ENCODE data around the gene JHY. TPM values are rescaled to one million over a fixed set of nuclear protein-coding genes. Genes with fewer than 3 reads are reported as not detected.

Gene JHY
- total and polyA plus RNA-seq, 8 donors = 0.45 to 13.4 (median 1.4) TPM; not detected in 1

DNA sequence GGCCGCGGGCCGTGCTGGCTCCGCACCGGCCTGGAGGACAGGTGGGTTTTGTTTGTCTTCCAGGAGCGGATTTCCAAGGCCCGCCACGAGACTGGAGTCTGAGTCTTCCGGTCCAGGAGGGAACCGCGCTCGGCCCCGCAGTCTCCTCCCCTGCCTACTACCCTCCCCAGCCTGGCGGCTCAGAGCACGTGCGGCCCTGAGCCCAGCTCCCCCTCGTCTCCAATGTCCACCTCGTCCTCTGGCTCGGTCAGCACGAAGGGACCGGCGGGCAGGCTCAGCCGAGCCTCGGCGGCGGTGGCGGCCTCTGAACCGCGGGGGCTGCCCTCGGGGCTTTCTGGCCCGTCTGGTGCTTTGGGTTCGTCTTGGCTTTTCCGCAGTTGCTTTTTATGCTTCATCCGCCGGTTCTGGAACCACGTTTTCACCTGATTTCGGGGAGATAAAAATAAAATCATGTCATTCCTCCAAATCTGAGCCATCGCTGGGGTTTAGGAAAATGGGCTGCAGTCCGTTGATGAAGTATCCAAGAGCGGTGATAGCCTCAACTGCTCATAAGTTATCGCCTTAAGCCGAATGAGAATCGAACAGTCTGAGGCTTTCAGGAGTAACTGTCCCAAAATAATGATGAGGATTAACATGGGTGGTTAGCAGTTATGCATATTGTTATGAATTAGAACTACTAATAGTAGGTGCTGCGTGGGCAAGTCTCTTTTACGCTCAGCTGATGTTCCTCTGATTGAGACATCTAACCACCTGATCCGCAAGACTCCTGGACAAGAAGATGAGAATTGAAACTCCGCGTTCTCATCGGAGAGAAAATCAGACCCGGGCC lies 95.1 kb downstream of the JHY start:
- no peaks in the 10 kb centered on the region for H3K36me3 ChIP-seq
- H3K9me3 ChIP-seq = peaks cover 0 to 6% (median 0%) of the 10 kb centered on the region in 4 donors
- peak overlapping the region in 2 of 4 donors; percentile 15 to 31 for H3K4me3 ChIP-seq
- TF ChIP-seq EP300 (IDR thresholded peaks at IDR 0.05) (no peak), POLR2A (IDR thresholded peaks at IDR 0.05) (no peak), POLR2AphosphoS5 (IDR thresholded peaks at IDR 0.05) (no peak)
- TF ChIP-seq, protein P1, sequence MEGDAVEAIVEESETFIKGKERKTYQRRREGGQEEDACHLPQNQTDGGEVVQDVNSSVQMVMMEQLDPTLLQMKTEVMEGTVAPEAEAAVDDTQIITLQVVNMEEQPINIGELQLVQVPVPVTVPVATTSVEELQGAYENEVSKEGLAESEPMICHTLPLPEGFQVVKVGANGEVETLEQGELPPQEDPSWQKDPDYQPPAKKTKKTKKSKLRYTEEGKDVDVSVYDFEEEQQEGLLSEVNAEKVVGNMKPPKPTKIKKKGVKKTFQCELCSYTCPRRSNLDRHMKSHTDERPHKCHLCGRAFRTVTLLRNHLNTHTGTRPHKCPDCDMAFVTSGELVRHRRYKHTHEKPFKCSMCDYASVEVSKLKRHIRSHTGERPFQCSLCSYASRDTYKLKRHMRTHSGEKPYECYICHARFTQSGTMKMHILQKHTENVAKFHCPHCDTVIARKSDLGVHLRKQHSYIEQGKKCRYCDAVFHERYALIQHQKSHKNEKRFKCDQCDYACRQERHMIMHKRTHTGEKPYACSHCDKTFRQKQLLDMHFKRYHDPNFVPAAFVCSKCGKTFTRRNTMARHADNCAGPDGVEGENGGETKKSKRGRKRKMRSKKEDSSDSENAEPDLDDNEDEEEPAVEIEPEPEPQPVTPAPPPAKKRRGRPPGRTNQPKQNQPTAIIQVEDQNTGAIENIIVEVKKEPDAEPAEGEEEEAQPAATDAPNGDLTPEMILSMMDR (IDR thresholded peaks at IDR 0.05) = no peak
- DNase-seq = peak in 1 of 2 donors; percentile 33
- H3K27me3 ChIP-seq = peaks cover 40 to 93% (median 82%) of the 10 kb centered on the region in 3 donors
- WGBS, 5 donors = 6 to 9% (median 6%) methylated on average over 29 to 50 of the region's 50 CpGs
- intact Hi-C loops (cut with DNase I; ENCODE audit: low total_unique reads) = no loop called here
- H3K27ac ChIP-seq = no peak overlapping the region
- H3K4me1 ChIP-seq = peaks cover 4 to 37% (median 17%) of the 10 kb centered on the region in 4 donors

DNA sequence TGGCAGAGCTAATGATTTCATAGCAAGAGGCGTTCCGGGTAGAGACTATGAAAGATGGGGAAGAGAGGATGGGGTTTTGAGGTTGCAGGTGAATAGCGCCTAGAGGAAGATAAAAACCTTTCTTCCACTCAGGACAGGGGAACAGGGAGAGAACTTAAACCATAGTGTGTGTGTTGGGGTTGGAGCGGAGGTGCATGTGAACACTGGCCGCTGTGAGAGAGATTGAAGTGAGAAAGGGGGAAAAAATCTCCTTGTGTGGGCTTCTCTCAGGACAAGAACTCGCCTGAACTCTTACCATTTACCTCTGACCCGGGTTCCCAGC lies 95.7 kb downstream of the JHY start:
- Histone ChIP-seq H3K9me3 (peaks cover 0 to 6% (median 0%) of the 10 kb centered on the region in 4 donors), H3K27me3 (peaks cover 40 to 99% (median 88%) of the 10 kb centered on the region in 3 donors), H3K36me3 (no peaks in the 10 kb centered on the region), H3K4me1 (peaks cover 4 to 37% (median 17%) of the 10 kb centered on the region in 4 donors), H3K27ac (no peak overlapping the region), H3K4me3 (no peak overlapping the region)
- intact Hi-C loops (cut with DNase I; ENCODE audit: low total_unique reads) = no loop called here
- TF ChIP-seq EP300 (IDR thresholded peaks at IDR 0.05) (no peak), POLR2AphosphoS5 (IDR thresholded peaks at IDR 0.05) (no peak), POLR2A (IDR thresholded peaks at IDR 0.05) (no peak)
- TF ChIP-seq, protein P1 (IDR thresholded peaks at IDR 0.05) = no peak
- 10 to 16% (median 14%) methylated on average over 7 of the region's 7 CpGs for WGBS, 5 donors
- no peak for DNase-seq

DNA sequence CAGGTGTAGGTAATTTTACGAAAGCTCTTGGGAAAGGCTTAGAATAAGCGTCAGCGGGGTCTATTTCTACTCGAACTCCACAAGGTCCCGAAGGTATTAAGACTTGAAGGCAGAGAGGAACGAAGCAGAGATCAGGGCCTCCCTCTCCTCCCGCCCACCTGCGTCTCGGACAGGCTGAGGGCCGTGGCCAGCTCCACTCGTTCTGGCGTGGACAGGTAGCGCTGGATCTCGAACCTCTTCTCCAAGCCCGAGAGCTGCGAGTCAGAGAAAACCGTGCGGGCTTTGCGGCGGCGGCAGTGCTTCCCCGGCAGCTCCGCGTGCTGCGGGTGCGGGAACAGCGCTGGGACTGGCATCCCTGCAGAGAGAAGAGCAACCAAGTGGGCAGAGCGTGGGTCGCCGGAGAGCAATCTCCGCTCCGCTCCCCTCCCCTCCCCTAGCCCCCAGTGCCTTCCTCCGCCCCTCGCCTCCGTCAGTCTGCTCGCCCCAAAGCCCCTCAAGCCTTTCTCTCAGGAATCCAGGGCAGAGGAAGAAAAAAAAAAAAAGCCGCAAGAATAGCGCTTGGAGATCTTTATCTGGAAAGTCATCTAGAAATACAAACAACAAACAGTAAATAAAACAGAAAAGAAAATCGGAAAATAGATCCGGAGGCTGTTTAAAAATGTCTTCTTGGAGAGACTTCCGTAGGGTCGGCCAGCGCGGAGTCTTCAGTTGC lies 96.7 kb downstream of the JHY start:
- Histone ChIP-seq H3K4me3 (no peak overlapping the region), H3K4me1 (peaks cover 11 to 47% (median 26%) of the 10 kb centered on the region in 4 donors), H3K36me3 (no peaks in the 10 kb centered on the region), H3K9me3 (peaks cover 0 to 6% (median 0%) of the 10 kb centered on the region in 4 donors), H3K27me3 (peaks cover 40 to 100% (median 98%) of the 10 kb centered on the region in 3 donors), H3K27ac (no peak overlapping the region)
- TF ChIP-seq POLR2A (IDR thresholded peaks at IDR 0.05) (no peak), POLR2AphosphoS5 (IDR thresholded peaks at IDR 0.05) (no peak), EP300 (IDR thresholded peaks at IDR 0.05) (no peak)
- TF ChIP-seq, protein P1 (IDR thresholded peaks at IDR 0.05) = no peak
- no peak for DNase-seq
- intact Hi-C loops (cut with DNase I; ENCODE audit: low total_unique reads) = no loop called here
- WGBS, 5 donors = 4 to 8% (median 8%) methylated on average over 41 to 44 of the region's 44 CpGs

DNA sequence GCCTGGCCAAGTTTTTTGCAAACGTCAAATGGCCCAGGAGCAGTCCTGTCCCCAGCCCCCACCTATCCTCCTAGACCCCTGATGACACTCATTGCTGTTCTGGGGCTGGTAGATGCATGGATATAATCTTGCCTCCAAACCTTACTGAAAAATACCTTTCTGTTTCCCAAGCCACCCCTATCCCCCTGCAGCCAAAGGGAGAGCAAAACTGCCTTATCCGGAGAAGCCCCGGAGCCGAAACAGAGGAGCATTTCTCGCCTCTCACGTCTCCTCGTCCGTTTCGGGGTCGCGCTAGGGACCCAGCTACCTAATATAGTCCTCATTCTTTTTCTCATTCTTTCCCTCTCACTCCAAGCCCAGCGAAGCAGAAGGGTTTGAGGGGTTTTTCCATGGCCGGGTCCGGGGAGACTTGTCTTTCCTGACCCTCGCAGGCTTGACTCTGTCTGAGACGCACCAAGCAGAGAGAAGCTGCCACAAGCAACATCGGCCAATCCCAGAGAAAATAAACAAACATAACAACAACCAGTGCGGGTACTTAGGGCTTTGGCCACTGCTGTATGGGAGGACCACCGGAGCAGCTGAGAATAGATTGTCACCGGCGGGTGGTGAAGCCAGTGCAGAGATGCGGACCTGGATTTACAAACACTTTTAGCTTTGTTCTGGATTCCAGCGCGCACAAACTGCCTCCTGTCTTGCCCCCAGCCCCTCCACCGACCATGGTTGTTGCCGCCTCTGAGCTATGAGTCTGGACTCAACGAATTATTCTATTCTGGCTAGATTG lies 97.4 kb downstream of the JHY start:
- Histone ChIP-seq H3K27me3 (peaks cover 40 to 100% (median 99%) of the 10 kb centered on the region in 3 donors), H3K4me1 (peaks cover 17 to 54% (median 33%) of the 10 kb centered on the region in 4 donors), H3K9me3 (peaks cover 0 to 6% (median 0%) of the 10 kb centered on the region in 4 donors), H3K36me3 (no peaks in the 10 kb centered on the region), H3K4me3 (no peak overlapping the region), H3K27ac (no peak overlapping the region)
- intact Hi-C loops (cut with DNase I; ENCODE audit: low total_unique reads) = no loop called here
- TF ChIP-seq EP300 (IDR thresholded peaks at IDR 0.05) (no peak), POLR2A (IDR thresholded peaks at IDR 0.05) (no peak), POLR2AphosphoS5 (IDR thresholded peaks at IDR 0.05) (no peak)
- TF ChIP-seq, protein P1 (IDR thresholded peaks at IDR 0.05) = no peak
- WGBS, 5 donors = 4 to 6% (median 5%) methylated on average over 24 to 27 of the region's 27 CpGs
- no peak for DNase-seq

Data from stomach (tissue), 9 donors.